GM18519 (cell line): ENCODE measurements around the gene EHMT1.
A peak's percentile ranks its signal among the peaks of the same experiment; 100 is the strongest.
"Not testable (repeated sequence)": the region's sequence is repeated elsewhere in the genome, so short reads cannot be mapped to it uniquely, and the experiment has no call there.

ENCODE experiments used
- ATAC-seq: cut with Tn5 transposase; IDR thresholded peaks from one replicate; pipeline ENCODE4 v1.9.1; 2021; ENCODE audit warnings: mild to moderate bottlenecking, moderate library complexity; ENCODE audit not compliant: unreplicated experiment, low FRiP score

Gene EHMT1

DNA sequence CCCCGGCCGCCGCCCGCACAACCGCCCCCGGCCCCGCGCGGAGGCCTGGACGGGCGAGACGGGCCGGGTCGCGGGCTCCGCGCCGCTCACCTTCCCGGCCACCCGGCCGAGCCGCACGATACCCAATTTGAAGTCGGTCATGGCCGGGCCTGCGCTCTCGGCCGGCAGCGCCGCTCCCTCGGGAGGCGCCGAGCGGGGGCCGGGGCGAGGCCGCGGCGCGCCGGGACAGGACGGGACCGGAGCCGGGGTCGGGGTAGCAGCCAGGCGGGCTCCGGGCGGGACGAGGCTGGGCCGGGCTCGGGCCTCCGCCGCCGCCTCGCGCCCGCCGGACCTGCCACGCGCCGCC is 28.7 kb upstream of the EHMT1 start:
- peak; percentile 17 for ATAC-seq

DNA sequence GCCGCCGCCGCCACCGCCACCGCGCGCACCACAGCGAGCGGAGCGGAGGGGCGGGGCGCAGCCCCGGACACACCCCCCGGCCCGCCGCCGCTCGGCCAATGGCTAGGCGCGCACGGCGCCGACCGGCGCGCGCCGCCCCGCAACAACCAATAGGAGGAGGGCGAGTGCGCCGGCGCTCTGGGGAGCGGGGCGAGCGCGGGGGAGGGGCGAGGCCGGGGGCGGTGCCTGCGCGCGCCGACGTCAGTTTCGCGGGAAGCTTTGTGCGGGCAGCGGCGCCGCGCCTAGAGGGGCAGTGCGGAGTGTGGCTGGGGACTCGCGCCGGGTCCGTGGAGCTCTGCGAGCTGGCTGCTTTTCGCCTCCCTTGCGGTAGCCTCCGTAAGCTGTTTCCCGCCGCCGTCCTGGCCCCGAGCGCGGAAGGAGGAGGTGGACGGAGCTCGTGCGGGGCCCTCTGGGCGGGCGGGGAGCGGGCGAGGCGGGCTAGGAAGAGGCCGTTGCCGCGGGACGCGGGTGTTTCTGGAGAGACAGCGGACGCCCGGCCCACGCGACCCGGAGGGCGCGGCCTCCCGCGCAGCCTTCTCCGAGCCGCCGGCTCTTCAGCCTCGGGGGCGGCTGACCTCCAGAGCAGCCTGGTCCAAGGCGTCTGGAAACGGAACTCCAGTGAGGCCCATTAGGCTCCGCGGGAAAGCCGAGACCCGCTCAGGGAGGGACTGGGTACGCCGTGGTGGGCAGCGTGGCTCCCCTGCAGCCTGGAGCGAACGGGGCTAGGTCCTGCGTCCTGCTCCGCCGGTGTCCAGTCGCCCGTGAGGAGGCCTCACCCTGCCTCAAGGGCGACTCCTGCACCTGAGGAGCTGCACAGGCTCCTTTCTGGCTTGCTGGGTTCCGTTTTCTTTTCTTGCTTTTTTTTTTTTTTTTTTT is 28.1 kb upstream of the EHMT1 start, which contains the start of gene ZMYND19:
TSS of gene ZMYND19 (minus strand) at position 44 of the 915 bp plus-strand sequence. CDS start 249 bp downstream, outside the sequence.
- ATAC-seq: peak; percentile 74

DNA sequence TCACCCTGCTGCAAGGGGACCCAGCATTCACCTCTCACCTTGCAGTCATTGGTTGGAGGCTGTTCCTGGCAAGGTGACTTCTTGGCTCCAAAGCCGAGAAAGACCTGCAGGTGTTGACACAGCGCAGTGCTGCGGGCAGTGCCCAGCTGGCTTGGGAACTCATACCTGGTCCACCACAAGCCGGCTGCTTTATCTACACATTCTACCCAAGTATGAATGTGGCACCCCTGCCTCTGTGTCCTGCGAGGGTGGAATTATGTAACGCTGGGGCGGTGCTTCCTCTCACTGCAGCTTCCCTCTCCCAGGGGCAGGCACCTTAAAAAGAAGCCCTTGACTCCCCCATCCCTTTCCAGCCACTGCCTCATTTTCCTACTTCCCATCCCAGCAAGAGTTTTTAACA is 26.0 kb upstream of the EHMT1 start:
- no peak for ATAC-seq

DNA sequence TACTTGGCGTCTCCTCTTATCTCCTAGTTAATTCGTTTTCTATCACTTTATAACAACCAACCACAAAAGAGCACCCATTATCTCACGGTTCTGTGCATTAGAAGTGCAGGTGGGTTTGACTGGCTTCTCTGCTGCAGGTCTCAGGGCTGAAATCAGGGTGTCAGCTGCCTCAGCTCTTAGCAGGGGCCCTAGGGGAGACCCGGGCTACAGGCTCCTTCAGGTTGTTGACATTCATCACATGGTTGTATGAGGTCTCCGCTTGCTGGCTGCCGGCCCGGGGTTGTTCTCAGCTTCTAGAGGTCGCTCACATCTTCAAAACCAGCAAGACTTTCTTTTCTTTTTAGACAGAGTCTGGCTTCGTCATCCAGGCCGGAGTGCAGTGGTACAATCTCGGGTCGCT is 25.6 kb upstream of the EHMT1 start:
- ATAC-seq: no peak

DNA sequence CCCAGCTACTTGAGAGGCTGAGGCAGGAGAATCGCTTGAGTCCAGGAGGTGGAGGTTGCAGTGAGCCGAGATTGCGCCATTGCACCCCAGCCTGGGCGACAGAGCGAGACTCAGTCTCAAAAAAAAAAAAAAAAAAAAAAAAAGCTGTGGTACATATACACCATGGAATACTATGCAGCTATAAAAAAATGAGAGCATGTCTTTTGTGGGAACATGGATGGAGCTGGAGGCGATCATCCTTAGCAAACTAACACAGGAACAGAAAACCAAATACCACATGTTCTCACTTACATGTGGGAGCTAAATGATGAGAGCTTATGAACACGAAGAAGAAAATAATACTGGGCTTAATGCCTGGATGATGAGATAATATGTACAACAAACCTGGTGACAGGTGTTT is 22.2 kb upstream of the EHMT1 start:
- ATAC-seq: not testable (repeated sequence)

DNA sequence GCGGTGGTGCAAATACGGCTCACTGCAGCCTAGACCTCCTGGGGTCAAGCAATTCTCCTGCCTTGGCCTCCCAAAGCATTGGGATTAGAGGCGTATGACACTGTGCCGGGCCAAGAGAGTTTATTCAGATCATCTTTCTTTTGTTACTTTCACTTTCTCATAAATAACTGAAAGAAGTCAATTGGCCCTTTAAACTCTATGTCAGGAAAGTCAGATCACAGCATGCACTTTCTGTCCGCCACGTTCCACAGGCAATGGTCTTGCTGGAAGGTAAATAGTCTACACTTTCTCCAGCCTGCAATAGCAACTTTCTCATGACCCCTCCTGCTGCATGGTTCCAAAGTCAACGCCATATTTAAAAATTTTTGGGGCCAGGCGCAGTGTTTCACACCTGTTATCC is 19.9 kb upstream of the EHMT1 start:
- no peak for ATAC-seq

DNA sequence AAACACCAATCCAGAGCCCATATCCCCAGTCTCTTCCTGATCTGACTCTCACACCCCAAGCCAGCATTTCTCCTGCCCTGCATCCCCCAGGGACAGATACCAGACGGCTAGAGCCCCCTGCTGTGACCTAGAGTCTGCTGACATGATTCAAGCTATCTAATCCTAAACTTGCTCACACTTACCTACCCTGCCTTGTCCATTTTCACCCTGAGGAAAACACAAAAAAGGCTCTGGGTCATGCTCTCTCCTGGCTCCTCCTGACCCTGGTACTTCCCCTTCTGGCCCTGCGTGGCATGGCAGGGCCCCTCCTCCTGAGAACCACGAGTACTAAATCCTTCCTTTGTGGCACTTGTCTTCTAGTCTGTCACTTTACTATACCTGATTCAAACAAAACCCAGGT is 16.1 kb upstream of the EHMT1 start:
- no peak for ATAC-seq

DNA sequence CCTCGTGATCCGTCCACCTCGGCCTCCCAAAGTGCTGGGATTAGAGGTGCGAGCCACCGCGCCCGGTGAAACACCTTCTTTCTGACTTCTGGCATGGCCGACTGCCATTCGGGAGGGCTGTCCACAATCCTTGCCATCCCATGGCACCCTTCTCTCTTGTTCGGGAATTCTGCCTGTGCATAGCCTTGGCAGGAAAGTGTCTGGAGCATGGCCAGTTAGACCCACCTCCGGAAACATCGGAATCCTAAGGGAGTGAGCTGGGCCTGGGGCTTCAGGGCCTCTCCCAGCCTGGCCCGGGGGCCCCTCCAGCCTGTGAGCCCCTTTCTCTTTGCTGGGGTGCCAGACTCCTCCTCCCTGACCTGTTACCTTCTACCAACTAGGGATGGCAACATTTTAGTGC is 14.9 kb upstream of the EHMT1 start:
- ATAC-seq: no peak

DNA sequence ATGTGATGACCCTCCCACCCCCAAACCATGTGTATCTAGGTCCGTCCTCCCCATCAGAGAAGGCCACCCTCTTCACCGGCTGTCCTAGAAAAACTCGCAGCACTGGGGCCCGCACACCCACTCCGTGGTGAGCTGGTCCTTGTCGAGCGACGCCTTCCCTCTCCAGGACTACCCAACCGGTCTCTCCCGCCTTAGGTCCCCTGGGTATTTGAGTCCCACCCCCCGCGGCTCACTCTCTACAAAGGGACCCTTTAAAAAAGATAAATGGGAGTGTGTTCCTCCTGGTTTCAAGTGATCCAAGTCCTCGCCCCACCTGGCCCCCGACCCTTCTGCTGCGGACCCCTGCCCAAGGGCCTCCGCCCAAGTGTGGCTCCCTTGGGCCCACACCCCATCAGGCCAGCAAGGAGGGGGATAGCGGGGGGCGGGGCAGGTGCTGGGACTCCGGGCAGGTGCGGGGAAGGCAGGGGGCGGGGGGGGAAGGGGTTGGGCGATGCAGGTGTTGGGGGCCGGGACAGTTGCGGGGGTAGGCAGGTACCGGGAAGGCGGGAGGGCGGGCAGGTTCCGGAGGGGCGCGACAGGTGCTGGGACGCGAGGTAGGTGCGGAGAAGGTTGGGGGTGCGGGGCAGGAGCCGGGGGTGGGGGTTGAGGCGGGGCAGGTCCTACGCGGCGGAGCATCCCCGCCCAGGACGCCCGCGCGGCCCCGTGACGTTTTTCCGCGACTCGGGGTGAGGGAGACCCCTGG is 14.3 kb upstream of the EHMT1 start:
- no peak for ATAC-seq

DNA sequence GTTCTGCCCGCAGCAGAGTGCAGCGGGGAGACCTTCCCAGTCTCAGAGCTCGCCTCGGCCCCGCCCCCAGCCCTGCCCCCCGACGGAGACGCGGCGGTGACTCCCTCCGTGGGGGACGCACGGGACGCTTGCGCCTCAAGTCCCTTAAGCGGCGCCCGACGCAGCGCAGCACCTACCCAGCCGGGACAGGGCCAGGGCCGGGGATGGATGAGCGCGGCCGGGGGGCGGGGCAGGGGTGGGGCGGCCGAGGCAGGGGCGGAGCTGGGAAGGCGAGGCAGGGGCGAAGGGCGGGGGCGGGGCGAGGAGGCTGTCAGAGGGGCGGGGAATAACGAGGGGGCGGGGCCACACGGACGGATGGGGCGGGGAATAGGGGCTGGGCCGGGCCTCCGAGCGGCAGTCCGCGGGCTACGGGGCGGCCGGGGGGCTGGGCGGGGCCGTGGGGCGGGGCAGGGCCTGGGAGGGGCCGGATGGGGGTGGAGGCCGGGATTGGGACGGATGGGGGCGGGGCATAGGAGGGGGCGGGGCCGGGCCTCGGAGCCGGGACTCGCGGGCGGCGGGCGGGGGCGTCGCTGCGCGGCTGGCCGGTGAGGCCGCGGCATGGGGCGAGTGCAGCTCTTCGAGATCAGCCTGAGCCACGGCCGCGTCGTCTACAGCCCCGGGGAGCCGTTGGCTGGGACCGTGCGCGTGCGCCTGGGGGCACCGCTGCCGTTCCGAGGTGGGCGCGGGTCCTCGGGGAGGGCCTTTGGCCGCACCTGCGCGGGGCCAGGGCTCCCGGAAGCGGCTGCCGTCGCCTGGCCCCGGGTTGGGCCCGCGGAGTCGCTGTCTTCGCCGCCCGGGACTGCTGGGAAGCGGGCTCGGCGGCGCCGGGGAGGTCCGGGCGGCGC is 13.4 kb upstream of the EHMT1 start, which contains the start of gene ARRDC1:
TSS of gene ARRDC1 (plus strand) at position 566 of the 884 bp plus-strand sequence. CDS start at position 598, 32 bp downstream.
- ATAC-seq: no peak

DNA sequence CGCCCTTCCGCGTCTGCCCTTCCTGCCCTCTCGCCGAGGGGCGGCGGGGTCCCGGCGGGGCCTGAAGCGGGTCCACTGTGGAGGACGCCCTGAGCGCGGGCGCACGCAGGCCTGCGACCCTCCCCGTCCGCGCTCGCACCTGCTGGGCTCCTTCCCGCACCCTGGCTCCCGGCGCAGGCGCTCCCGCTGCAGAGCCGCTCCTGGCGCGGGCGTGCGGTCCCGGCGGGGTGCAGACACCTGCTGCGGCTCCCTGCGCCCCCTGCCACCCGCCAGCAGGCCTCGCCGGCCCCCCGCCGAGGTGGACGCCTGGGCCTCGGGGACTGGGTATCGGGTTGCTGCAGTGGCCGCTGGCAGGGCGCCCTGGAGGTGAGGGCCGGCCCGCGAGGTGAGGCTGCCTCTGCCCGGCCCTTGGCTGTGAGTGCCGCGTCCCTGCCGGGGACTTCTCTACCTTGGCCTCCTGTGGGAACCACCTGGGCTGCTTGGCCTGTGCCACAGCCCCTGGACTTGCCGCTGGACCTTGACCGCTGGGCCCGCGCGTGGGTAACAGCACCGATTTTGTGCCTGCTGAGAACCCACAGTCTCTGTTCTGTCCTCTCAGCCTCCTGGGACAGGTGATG is 12.7 kb upstream of the EHMT1 start:
- no peak for ATAC-seq

DNA sequence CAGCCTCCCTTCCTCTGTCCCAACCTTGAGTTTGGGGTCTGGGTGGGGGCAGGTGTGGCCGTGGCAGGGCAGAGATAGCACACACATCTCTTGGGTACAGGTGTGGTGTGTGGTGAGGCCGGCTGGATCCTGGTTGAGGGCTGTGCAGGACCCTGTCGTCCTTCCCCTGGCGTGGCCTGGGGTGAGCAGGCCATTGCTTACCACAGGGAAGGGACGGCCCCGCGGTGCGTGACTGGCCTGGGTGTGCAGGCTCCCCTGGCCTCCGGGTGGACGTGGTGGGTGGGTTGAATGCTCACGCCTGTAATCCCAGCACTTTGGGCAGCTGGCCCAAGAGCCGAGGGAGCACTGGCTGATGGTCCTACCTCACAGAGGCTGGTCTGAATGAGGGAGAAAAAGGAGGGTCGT is 12.1 kb upstream of the EHMT1 start:
- no peak for ATAC-seq

DNA sequence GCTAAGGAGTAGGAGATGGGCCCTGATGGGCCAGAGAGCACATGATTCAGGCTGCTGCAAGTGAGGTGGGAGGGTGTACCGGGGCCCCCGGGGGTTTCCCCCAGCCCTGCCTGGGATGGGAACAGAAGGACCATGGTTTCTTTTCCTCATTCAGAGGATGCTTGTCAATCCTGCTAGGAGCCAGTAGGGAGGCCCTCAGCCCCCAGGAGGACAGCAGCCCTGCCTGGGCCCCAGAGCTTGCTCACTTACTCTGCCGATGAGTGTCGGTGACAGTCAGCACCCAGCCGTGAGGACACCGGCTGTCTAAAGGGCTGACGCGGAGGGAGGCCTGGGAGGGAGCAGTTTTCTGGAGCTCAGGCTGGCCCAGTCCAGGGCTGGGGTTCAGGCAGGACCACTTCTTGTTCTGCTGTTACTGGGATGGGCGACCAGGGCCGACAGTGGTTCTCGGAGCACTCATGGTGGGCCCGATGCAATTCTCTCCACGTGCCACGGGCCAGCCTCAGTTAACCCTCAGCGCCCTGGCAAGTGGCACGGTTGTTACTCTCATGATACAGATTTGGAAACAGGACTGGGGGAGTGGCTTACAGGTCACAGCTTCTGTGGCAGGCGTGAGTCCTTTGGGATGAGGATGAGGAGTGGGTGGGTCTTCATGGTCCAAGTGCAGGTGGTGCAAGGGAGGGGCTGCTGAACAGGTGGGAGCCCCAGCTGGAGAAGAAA is 11.5 kb upstream of the EHMT1 start:
- ATAC-seq: no peak

DNA sequence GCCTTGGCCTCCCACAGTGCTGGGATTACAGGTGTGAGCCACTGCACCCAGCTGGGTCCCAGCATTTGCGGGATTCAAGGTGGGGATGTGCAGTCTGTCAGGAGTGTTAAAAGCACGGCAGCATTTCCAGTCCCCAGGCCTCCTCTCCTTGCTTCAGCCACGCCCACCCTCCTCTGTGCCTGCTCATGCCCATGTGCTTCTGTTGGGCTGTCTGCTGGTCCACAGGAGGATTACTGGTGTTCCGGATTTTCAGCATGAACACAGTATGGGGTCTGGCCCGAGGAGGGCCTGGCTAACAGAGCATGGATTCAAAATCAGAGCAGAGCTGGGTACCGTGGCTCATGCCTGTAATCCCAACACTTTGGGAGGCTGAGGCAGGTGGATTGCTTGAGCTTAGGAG is 7.9 kb upstream of the EHMT1 start:
- no peak for ATAC-seq

DNA sequence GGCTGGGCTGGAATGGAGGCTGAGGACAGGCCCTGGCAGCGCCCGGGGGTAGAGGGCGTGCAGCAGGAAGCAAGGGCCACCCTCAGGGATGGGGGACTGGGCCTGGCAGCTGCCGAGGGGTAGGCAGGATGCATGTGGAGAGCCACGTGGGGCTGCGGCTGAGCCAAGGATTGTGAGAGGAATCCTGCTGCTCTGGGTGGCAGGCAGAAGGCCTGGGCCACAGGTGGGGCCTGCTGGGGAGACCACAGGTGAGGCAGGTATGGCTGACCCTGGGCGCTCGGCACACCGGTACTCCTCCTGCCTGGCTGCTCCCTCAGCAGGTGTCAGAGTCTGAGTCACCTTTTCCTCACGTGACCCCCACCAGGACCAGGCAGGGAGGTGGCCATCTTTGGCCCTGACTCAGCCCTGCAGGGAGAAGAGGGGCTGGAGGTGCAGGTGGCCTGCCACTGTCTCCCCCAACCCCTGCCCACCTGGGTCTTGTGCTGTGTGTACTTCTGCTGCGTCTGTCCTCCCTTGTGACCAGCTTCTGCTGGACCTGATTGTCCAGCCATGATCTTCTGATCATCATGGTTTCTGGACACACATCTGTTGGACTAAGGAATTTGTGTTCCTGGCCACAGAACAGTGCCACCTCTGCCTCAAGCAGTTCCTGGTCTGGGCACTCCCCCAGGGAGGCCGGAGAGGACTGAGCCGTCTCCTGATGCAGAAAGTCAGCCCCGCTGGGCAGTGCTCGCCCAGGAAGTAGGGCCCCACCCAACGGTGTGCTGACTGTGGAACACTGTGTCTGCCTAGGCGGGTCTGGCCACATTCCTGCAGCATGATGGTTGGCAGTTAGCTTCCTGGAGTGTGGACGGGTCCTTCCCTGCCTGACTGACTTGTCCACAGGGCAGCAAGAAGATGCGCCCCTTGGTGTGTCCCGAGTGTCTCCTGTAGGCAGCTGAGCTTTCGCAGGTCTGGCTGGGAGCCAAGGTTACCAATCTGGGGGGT is 6.9 kb upstream of the EHMT1 start:
- ATAC-seq: no peak

DNA sequence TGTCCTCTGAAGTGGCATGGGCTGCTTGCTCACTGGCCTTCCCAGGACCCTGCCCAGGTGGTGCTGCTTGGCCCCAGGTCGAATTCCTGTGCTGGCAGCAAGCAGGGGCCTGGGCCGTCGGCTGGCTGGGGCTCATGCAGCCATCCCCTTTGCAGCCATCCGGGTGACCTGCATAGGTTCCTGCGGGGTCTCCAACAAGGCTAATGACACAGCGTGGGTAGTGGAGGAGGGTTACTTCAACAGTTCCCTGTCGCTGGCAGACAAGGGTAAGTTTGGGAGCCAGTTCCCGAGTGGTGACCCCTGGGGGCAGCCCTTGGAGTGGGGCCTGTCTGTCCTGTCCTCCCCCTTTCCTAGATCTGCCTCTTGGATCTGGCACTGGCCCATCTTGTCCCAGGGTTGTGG is 6.1 kb upstream of the EHMT1 start:
- no peak for ATAC-seq

DNA sequence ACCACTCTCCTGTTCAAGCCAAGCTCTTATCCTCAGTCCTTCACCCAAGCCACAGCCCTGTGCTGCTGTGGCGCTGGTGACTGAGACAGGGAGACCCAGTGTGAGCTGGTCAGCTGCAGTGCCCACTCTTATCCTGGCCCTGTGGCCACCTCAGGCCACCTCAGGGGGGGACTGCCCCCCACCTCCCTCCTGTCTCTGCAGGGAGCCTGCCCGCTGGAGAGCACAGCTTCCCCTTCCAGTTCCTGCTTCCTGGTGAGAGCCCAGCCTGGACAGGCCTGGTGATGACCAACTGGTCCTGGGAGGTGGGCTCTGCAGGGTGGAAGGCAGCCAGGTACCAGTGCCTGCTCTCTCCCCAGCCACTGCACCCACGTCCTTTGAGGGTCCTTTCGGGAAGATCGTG is 5.5 kb upstream of the EHMT1 start:
- ATAC-seq: no peak

DNA sequence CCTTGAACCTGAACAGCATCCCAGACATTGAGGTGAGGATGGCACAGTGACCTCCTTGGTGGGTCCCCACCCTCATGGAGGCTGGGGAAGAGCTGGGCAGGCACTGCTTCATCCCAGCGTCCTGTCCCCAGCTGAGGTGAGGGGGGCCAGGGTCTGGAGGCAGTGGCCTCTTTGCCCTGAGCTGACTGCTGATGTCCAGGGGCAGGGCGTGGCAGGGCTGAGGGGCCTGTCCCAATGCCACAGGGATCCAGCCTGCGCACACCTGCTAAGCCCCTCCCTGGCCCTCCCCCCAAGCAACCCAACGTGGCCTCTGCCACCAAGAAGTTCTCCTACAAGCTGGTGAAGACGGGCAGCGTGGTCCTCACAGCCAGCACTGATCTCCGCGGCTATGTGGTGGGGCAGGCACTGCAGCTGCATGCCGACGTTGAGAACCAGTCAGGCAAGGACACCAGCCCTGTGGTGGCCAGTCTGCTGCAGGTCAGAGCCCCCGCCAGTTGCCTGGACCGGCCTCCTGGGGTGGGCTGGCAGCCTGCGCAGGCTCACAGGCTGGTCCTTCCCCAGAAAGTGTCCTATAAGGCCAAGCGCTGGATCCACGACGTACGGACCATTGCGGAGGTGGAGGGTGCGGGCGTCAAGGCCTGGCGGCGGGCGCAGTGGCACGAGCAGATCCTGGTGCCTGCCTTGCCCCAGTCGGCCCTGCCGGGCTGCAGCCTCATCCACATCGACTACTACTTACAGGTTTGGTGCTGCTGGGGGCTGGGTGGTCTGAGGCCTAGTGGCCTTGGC is 4.9 kb upstream of the EHMT1 start:
- ATAC-seq: no peak
